T-helper 2 cell (primary cell): Measurements from ENCODE around the gene ROR1.
"Not testable (repeated sequence)": the region's sequence is repeated elsewhere in the genome, so short reads cannot be mapped to it uniquely, and the experiment has no call there.

ENCODE experiments used
- DNase-seq, 5 experiments: peaks; one replicate each; pipeline versions ENCODE4 v3.0.0 to v3.0.0-alpha.2; 2012 to 2022

Gene ROR1

DNA sequence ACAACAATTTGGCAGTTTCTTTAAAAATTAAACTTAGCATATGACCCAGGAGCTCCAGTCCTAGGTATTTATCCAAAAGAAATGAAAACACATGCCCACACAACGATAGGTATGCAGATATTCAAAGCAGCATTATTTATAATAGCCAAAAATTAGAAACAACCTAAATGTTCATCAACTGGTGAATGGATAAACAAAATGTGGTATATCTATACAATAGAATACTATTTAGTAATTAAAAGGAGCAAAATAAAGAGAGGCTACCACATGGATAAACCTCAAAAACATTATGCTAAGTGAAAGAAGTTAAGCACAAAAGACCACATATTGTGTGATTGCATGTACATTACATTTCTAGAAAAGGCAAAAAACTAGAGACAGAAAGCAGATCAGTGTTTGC is 51.3 kb downstream of the ROR1 start:
- no peak for DNase-seq

DNA sequence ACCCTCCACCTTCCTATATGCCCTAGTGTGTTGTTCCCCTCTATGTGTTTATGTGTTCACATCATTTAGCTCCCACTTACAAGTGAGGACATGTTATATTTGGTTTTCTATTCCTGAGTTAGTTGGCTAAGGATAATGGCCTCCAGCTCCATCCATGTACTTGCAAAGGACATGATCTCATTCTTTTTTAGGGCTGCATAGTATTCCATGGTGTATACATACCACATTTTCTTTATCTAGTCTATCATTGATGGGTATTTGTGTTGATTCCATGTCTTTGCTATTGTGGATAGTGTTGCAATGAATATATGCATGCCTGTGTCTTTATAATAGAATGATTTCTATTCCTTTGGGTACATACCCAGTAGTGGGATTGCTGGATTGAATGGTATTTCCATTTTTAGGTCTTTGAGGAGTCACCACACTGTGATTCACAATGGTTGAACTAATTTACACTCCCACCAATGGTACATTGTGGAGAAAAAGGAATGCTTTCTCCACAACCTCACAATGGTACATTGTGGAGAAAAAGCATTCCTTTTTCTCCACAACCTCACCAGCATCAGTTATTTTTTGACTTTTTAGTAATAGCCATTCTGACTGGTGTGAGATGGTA is 52.5 kb downstream of the ROR1 start:
- not testable (repeated sequence) for DNase-seq

DNA sequence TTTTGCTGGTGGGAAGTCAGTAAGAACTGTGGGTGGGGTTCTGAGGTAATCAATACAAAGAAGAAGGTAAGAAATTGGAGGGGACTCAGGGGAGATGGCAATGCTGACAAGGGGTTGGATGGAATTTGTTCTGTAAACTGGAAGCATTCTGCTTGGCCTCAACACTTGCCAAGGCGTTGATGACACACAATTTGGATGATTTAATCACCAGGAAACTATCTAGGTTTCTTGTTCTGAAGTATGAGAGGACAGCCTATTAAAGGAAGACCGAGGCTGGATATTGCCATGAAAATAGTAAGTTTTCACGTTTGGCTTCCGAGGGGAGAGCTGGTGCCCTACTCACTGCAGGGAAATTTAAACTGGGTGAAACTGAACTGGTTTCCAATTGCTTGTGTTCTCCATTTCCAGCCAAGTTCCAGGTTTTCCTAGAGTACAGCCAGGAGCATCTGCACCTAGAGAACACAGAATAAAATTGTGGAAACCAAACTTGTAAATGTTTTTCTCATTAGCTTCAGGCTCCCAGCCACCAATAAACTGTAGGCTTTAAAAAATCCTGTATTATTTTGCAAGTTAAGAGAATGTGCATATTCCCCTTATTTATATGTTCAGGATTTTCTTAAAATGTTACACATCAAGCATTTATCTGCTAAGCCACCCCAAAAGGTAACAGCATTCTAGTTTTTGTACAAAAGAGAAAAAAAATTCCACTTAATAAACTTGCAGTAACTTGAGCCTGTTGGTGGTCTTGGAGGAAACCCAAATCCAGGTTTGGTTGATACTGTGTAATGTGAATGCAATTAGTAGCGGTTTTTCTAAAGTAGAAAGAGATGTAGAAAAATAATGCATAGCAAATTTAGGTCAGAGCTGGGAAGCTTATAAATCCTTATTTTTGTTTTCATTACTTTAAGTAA is 53.8 kb downstream of the ROR1 start:
- DNase-seq: no peak

- DNase-seq: no peak
Measured at GRCh38 chr1:63828322-63829044, 54.7 kb downstream of the ROR1 start.

DNA sequence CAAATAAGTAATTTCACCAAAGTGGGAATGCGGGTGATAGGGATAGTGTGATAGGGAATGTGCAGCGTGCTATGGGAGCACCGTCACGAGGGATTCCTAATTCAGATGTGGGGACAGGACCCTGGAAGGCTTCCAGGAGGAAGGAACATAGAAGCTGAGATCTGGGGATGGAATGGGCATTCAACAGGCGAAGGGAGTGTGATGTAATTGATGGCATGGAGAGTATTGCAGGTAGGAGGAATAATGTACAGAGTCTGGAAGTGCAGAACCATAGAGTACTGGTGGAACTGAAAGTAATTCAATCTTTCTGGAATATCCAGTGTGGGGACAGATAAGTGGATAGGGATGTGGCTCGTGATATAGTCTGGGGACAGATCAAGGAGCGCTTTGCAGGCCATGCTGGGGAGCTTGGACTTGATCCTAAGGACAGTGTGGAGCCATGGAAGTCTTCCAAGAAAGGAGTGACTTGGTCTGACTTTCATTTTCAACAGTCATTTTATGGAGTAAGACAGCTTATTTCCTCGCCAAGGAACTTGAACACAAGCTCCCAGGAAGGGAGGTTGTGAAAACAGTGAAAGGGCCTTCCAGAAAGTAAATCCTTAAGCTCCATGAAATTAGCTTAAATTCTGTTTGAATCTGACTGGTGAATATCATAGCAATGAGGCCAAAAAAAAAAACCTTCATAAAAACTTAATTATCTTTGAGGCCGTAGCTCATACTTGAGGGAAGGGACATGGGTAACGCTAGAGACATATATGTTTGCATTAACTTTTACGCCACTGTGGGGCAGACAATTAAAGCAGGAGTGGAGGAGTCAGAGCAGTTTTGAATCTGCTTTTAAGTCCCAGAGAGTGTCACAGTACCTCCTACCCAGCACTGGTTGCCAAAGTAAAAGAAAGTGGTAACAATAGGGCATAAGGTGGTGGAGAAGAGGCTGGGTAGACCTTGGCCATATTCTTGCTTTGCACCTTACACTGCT is 55.8 kb downstream of the ROR1 start:
- no peak for DNase-seq

DNA sequence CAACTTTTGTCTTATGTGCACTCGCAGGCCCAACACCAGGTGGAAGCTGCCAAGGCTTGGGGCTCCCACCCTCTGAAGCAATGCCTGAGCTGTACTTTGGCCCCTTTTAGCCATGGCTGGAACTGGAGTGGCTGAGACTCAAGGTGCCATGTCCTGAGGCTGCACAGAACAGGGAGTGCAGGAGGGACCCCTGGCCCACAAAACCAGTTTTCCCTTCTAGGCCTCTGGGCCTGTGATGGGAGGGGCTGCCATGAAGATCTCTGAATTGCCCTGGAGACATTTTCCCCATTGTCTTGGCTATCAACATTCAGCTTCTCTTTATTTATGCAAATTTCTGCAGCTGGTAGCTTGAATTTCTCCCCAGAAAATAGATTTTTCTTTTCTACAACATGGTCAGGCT is 57.6 kb downstream of the ROR1 start:
- no peak for DNase-seq

- no peak for DNase-seq
Measured at GRCh38 chr1:63833363-63834119, 59.7 kb downstream of the ROR1 start.

GRCh38 chr1:63835128-63835527 is 61.3 kb downstream of the ROR1 start:
- DNase-seq: no peak

- DNase-seq: no peak
Measured at GRCh38 chr1:63836374-63836773, 62.6 kb downstream of the ROR1 start.

DNA sequence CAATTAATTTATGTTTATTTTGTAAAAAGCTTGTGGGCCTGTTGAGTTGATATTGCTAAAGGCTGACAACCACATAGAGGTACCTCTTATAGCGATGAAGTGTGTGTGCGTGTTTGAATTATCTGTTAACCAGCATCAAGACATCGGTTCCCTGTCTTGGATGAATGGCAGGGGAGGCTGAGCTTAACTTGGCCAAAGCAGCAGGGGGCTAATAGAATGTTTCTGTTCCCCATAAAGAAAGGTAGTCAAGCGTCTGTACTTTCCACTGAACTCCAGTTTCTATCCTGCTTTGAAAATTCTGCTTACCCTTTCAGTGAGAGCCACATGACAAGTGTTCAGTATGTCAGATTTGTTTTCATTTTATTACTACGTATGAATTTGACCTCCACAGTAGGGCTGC is 63.0 kb downstream of the ROR1 start:
- DNase-seq: no peak

DNA sequence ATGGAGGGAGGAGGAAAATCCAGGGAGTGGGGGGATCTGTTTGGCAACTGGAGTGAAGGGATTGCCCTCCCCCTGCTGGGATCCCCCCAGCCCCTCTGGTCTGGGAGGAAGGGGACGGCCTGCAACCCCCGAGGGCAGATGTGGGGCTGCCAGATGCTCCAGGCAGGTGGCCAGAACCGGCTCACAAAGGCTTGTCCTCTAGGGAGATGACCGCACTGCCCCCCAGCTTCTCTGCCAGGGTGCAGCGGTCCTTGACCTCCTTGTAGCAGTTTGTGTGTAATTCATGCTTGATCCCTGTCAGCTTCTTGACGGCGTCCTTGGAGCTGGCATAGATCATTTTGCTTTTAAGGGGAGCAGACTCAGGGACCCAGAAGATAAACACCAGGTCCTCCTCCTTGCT is 69.2 kb downstream of the ROR1 start:
- DNase-seq: no peak

- DNase-seq: no peak
Measured at GRCh38 chr1:63843884-63844283, 70.1 kb downstream of the ROR1 start.

- no peak for DNase-seq
Measured at GRCh38 chr1:63845346-63845745, 71.5 kb downstream of the ROR1 start.

- DNase-seq: no peak
Measured at GRCh38 chr1:63847308-63847910, 73.6 kb downstream of the ROR1 start.

DNA sequence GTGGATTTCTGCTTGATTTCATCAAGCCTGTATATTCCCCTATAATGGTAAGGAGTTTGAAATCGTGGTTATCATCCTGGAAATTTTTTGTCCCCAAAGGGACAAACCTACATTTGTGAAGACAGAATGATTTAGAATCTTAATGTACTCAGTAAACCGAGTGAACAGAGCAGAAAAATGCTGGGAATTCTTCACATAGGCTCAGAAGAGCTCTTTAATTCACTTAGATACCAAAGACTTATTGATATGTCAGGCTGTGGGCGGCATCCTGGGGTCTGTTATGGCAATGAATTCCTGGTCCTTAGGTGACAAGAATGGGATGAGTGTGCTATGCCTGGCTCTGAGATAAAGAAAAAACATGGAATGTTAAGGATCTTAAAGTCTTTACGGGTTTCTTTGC is 74.9 kb downstream of the ROR1 start:
- no peak for DNase-seq

- no peak for DNase-seq
Measured at GRCh38 chr1:63849149-63849548, 75.3 kb downstream of the ROR1 start.

DNA sequence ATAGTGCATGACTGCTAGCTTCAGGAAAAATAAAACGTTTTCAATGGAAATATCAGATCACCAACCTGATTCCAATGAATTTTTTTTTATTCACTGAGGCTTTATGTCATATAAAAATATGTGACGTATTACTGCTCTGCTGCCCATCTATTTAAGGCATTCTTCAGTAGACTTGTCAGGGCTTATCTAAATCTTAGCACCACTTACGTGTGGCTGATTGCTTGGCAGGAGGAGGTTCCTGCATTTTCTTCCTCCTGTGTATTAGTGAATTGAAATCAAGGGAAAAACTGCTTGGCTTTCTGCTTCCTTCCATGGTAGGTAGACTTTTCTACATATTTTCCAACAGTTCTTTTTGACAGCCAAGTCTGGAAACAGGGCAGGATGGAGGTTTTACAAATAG is 80.3 kb downstream of the ROR1 start:
- no peak for DNase-seq

DNA sequence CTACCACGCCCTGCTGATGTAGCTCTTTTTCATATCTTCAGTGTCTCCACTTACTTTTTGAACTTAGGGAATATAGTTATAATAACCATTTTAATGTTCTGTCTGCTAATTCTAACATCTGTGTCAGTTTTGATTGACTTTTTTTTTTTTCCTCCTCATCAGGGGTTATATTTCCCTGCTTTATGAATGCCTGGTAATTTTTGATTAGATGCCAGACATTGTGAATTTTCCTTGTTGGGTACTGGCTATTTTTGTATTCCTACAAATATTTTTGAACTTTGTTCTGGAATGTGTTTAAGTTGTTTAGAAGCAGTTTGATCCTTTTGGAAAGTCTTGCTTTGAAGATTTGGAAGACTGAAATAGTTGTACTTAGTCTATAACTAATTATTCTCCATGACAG is 82.1 kb downstream of the ROR1 start:
- DNase-seq: no peak

DNA sequence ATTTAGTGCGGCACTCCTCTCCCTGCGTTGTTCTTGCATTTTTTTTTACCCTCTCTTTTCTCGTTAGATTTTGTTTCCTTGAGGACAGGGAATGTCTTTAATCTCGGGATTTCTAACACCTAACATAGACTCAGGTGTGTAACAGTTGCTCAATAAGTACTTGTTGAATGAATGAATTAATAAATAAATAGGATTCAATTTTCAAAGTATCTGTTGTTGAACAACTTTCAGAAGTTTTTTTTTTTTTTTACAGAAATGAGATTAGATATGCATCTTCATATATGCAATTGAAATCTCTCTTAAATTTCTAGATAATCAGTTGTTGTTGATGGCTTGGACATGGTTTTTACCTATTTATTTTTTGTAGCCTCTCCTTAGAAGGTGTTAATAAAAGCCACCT is 83.1 kb downstream of the ROR1 start:
- DNase-seq: no peak

GRCh38 chr1:63857478-63857877 is 83.7 kb downstream of the ROR1 start:
- DNase-seq: no peak

DNA sequence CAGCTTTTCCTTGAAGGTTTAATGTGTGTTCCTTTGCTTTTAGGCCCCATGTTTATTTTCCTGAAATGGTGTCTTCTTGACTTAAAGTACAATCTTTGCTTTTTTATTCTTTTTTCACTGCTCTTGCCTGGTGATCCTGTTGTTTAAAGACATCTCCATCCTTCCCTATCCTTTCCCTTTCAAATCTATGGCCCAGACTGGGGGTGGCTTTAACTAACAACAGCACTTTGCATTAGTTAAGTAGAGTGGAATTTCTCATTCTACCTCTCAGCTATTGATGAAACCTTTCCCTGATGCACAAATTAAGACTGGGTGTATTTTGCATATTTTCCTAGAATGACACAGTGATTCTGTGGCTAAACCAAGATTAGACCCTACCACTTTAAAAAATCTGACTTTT is 84.3 kb downstream of the ROR1 start:
- DNase-seq: no peak
